Naive B cell (primary cell): ENCODE results near the gene PSMG2. TPM values are rescaled to one million over a fixed set of nuclear protein-coding genes. Genes with fewer than 3 reads are reported as not detected.
"Not testable (repeated sequence)": the region's sequence is repeated elsewhere in the genome, so short reads cannot be mapped to it uniquely, and the experiment has no call there.

ENCODE experiments used
- ATAC-seq, 2 donors: fragments of 150-1000 bp; cut with Tn5 transposase; 2 replicates each; pipeline ENCODE4 v1.10.0; 2021; ENCODE audit warnings: low read depth in 2 of 2, mild to moderate bottlenecking in 2 of 2, moderate library complexity in 2 of 2
- DNase-seq: peaks from one replicate; pipeline ENCODE4 v3.0.0; 2022
- H3K27ac Mint-ChIP-seq, 6 donors: one replicate each; pipeline ENCODE4 v1.8.0; 2020 to 2022; ENCODE audit warnings: mild to moderate bottlenecking in 6 of 6, mixed read lengths in 6 of 6, moderate library complexity in 5 of 6, inconsistent platforms in 2 of 6
- H3K27me3 Mint-ChIP-seq, 3 donors: one replicate each; pipeline ENCODE4 v1.8.0; 2021 to 2022; ENCODE audit warnings: mixed read lengths in 3 of 3, mild to moderate bottlenecking in 1 of 3
- H3K36me3 Mint-ChIP-seq, 2 donors: one replicate each; pipeline ENCODE4 v1.8.0; 2020 to 2022; ENCODE audit warnings: mixed read lengths in 2 of 2, inconsistent platforms in 1 of 2, mild to moderate bottlenecking in 1 of 2
- H3K4me1 Mint-ChIP-seq, 3 donors: one replicate each; pipeline ENCODE4 v1.8.0; 2020 to 2022; ENCODE audit warnings: mixed read lengths in 3 of 3, inconsistent platforms in 1 of 3, mild to moderate bottlenecking in 1 of 3, moderate library complexity in 1 of 3
- H3K4me3 Mint-ChIP-seq, 8 donors: one replicate each; pipeline ENCODE4 v1.8.0; 2020 to 2022; ENCODE audit warnings: mild to moderate bottlenecking in 8 of 8, mixed read lengths in 8 of 8, moderate library complexity in 8 of 8, inconsistent platforms in 2 of 8
- H3K9me3 Mint-ChIP-seq, 7 donors: one replicate each; pipeline ENCODE4 v1.8.0; 2020 to 2022; ENCODE audit warnings: mixed read lengths in 7 of 7, mild to moderate bottlenecking in 5 of 7, inconsistent platforms in 2 of 7, moderate library complexity in 1 of 7
- polyA plus RNA-seq, 6 donors: library from polyadenylated mRNA; unstranded; fragments of 300-500 nt; fragmentation: Illumina TruSeq; gene quantifications; one replicate each; pipeline ENCODE4 v1.2.3, GENCODE V29; 2021; ENCODE audit warnings: low read depth in 6 of 6

Gene PSMG2
- polyA plus RNA-seq, 6 donors from 2014 or later = 62.4 to 124 (median 102) TPM

DNA sequence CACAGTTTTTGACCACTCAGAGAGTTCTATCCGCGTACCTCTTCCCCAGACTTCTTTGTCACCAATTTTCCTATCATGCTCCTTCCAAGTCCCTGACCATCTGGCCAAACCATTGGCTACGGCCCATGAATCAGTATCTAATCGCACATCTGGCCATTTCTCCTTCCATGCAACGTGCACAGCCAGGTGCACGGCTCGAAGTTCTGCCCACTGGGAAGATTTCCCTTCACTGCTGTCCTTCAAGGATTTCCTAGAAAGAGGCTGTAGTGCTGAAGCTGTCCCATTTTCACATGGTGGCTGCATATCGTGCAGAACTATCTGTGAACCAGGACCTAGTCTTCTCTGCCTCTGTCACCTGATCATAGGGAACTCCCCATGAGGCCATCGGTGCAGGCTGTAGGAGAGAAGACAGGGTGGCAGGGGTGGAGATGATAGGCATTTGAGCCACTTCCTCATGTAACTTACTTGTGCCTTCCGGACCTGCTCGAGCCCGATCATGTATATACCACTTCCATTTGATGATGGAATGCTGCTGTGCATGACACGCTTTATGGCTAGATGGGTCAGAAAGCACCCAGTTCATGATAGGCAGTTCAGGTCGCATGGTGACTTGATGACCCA, 53.9 kb downstream of the PSMG2 start:
- not testable (repeated sequence) for ATAC-seq, H3K36me3 Mint-ChIP-seq, DNase-seq, H3K9me3 Mint-ChIP-seq, H3K4me1 Mint-ChIP-seq, H3K27me3 Mint-ChIP-seq, H3K4me3 Mint-ChIP-seq, H3K27ac Mint-ChIP-seq

DNA sequence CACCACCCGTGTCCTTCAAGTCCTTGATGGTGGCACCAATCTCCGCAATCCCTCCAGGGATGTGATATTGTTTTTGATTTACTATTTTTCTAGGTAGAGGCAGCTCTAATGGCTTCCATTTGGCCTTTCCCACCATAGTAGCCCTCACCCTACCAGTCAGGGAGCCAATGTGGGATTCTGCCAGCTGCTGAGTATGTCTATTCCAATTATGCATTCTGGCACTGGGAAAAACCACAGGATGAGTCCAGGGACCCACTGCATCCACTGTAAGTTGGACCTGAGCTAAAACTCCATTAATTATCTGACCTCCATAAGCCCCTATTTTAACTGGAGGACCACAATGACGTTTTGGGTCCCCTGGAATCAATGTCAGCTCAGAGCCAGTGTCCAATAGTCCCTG, 55.7 kb downstream of the PSMG2 start:
- not testable (repeated sequence) for DNase-seq, H3K4me1 Mint-ChIP-seq, H3K36me3 Mint-ChIP-seq, H3K27ac Mint-ChIP-seq, H3K4me3 Mint-ChIP-seq, ATAC-seq, H3K9me3 Mint-ChIP-seq, H3K27me3 Mint-ChIP-seq

- no peak overlapping the region for H3K4me3 Mint-ChIP-seq
- H3K27ac Mint-ChIP-seq = peak overlapping the region in 1 of 6 donors; percentile 36
- no peak for DNase-seq
- no peaks in the 10 kb centered on the region for H3K36me3 Mint-ChIP-seq
- H3K4me1 Mint-ChIP-seq = no peaks in the 10 kb centered on the region
- no peak for ATAC-seq
- H3K9me3 Mint-ChIP-seq = peaks cover 0 to 2% (median 0%) of the 10 kb centered on the region in 7 donors
- H3K27me3 Mint-ChIP-seq = no peaks in the 10 kb centered on the region
Observed at GRCh38 chr18:12765126-12765525, 62.3 kb downstream of the PSMG2 start.

GRCh38 chr18:12765586-12765985, 62.7 kb downstream of the PSMG2 start:
- no peaks in the 10 kb centered on the region for H3K27me3 Mint-ChIP-seq
- no peaks in the 10 kb centered on the region for H3K36me3 Mint-ChIP-seq
- no peaks in the 10 kb centered on the region for H3K4me1 Mint-ChIP-seq
- ATAC-seq = no peak
- DNase-seq = no peak
- no peaks in the 10 kb centered on the region for H3K9me3 Mint-ChIP-seq
- H3K27ac Mint-ChIP-seq = peak overlapping the region in 1 of 6 donors; percentile 36
- peak overlapping the region in 1 of 8 donors; percentile 57 for H3K4me3 Mint-ChIP-seq

DNA sequence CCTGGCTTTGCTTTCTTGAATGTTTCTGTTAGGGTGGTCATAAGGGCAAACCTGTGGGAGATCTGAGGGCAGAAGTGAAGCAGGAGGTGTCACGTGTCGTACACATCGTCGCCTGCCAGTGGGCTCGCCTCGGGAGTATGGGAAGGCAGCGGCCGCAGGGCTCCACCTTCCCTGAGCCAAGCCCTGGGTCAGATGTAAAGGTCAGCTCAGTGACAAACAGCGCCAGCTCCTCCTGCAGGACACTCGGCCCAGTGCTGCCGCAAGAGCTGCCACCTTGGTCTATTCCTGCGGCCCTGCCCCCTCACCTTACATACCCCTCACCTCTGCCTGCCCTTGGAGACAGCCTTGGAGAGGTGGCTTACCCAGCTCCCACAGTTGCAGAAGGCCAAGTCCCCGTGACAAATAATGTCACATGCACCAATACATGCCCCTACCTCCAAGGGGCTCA, 64.2 kb downstream of the PSMG2 start:
- no peak overlapping the region for H3K27ac Mint-ChIP-seq

GRCh38 chr18:12767580-12768155, 64.8 kb downstream of the PSMG2 start:
- Mint-ChIP-seq H3K27me3 (no peaks in the 10 kb centered on the region), H3K4me3 (no peak overlapping the region), H3K9me3 (no peaks in the 10 kb centered on the region), H3K27ac (no peak overlapping the region), H3K36me3 (no peaks in the 10 kb centered on the region), H3K4me1 (no peaks in the 10 kb centered on the region)
- DNase-seq = no peak
- ATAC-seq = no peak

More for the DNA sequence above, 64.2 kb downstream of the PSMG2 start:
- H3K36me3 Mint-ChIP-seq = no peaks in the 10 kb centered on the region
- no peak for DNase-seq
- H3K4me3 Mint-ChIP-seq = no peak overlapping the region
- H3K9me3 Mint-ChIP-seq = no peaks in the 10 kb centered on the region
- H3K4me1 Mint-ChIP-seq = no peaks in the 10 kb centered on the region
- ATAC-seq = no peak
- H3K27me3 Mint-ChIP-seq = no peaks in the 10 kb centered on the region

DNA sequence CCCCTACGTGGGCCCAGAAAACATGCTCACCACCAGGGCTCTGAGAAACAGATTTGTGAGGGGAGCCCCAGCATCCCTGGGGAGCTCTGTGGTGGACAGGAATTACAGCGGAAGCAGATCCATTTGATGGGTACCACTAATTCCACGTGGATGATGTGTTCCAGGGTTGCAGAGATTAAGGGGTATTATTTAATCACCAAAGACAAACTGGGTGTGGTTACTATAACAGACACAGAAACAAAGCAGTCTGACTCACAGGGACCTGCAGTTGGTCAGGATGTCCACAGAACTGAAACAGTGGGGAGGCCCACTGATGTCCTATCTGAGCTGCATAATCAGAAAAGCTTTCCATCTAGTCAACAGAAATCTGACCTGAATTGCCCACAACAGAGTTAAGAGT, 65.8 kb downstream of the PSMG2 start:
- Mint-ChIP-seq H3K4me3 (no peak overlapping the region), H3K9me3 (no peaks in the 10 kb centered on the region), H3K27ac (no peak overlapping the region), H3K36me3 (no peaks in the 10 kb centered on the region), H3K27me3 (no peaks in the 10 kb centered on the region), H3K4me1 (no peaks in the 10 kb centered on the region)
- DNase-seq = no peak
- ATAC-seq = no peak

DNA sequence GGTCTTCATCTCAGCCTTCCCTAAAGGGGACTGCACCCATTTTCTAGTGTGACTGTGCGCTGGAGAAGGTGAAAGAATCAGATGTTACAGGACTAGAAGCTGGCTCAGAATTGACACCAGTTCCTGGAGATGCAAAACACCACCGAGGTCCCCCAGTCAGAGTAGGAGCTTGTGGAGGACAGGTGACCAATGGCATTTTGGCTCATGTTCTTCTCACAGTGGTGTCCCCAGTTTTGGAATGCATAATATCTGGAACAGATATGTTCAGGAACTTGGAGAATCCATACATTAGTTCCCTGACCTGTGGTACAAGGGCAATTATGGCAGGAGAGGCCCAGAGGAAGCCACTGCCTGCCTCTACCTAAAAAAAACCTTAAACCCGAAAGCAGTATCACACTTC, 66.3 kb downstream of the PSMG2 start:
- H3K9me3 Mint-ChIP-seq = no peaks in the 10 kb centered on the region
- no peak overlapping the region for H3K4me3 Mint-ChIP-seq
- ATAC-seq (no peak), DNase-seq (no peak)
- no peak overlapping the region for H3K27ac Mint-ChIP-seq
- H3K36me3 Mint-ChIP-seq = no peaks in the 10 kb centered on the region
- no peaks in the 10 kb centered on the region for H3K27me3 Mint-ChIP-seq
- H3K4me1 Mint-ChIP-seq = no peaks in the 10 kb centered on the region

DNA sequence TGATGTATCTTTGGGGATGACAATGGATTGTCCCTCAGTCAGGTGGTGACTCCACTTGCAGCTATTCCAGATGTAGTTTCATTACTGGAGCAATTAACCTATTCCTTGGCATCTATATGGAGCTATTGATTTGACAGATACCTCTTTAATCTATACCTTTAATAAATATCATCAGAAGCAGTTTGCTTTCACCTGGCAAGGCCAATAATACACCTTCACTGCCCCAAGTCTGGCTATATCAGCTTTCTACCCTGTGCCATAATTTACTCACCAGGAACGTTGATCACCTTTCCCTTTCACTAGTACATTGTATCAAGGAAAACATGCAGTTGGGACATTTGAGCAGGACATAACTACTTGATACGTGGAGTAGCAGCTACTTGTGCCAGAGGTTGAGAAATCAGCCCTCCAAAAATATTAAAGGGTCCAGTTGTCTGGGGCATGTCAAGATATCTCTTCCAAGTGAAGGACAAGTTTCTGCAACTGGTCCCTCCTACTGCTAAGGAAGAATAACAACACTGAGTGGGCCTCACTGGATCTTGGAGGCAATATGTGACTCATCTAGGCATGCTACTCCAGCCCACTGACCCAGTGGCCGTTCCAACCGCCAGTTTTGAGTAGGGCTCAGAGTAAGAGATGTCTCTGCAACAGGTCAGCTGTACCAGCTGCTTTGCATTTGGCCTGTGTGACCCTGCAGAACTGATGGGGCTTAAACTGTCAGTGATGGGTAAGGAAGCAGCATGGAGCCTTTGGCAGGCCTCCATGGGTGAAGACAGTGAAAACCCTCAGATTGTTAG, 67.0 kb downstream of the PSMG2 start:
- H3K36me3 Mint-ChIP-seq = no peaks in the 10 kb centered on the region
- H3K4me1 Mint-ChIP-seq = no peaks in the 10 kb centered on the region
- DNase-seq (no peak), ATAC-seq (no peak)
- no peak overlapping the region for H3K4me3 Mint-ChIP-seq
- H3K27ac Mint-ChIP-seq = no peak overlapping the region
- no peaks in the 10 kb centered on the region for H3K27me3 Mint-ChIP-seq
- no peaks in the 10 kb centered on the region for H3K9me3 Mint-ChIP-seq

DNA sequence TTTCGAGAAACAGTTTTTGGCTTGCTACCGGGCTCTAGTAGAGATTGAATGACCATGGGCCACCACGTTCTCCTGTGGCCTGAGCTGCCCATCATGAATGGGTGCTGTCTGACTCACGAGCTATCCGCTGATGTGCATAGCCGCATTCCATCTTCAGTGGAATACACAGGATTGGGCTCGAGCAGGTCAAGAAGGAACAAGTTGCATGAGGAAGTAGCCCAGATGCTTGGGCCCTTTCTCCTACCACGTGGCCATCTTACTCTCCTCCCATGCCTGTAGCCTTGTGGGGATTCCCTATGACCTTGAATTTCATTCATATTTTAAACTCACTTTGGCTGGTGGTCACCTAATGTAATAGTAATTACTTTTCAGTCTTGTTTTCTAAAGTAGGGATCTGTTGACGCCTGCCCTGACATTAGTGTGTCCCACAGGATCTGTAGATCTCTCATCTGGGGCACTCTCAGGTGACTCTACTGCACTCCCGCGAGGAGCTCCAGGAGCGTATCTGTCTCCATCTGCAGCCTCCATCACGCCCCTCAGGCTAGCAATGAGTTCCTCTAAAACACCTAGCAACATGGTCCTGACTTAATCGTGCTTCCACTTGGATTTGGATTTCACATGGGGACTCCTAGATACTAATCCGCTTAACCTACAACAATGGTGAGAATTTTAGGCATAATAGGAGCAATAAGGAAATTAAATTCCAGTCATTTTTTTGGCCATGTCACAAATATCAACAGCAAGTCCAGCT, 67.8 kb downstream of the PSMG2 start:
- Mint-ChIP-seq H3K36me3 (no peaks in the 10 kb centered on the region), H3K27ac (no peak overlapping the region), H3K9me3 (no peaks in the 10 kb centered on the region), H3K4me1 (no peaks in the 10 kb centered on the region), H3K27me3 (no peaks in the 10 kb centered on the region), H3K4me3 (peak overlapping the region in 1 of 8 donors; percentile 10)
- ATAC-seq (no peak), DNase-seq (no peak)

DNA sequence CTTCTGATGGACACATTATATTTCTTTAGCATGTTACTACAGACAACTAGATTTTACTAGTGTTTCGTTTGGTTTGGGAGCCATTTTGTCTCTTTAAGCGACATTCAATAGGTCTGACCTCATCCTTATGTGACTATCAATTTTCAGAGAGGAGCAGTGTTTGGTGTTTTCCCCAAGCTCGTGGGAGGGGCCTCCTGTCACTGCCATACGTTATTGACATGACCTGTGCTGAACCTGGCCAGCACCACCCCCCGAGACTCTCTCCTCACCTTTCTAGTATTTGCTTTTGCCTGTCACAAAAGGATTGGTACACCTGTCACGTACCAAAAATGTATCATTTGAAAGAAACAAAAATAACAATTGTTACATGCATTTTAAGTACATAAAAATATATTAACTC, 69.3 kb downstream of the PSMG2 start:
- no peaks in the 10 kb centered on the region for H3K4me1 Mint-ChIP-seq
- H3K27me3 Mint-ChIP-seq = no peaks in the 10 kb centered on the region
- no peak overlapping the region for H3K27ac Mint-ChIP-seq
- no peaks in the 10 kb centered on the region for H3K36me3 Mint-ChIP-seq
- H3K9me3 Mint-ChIP-seq = peaks cover 0 to 6% (median 0%) of the 10 kb centered on the region in 7 donors
- ATAC-seq (no peak), DNase-seq (no peak)
- H3K4me3 Mint-ChIP-seq = no peak overlapping the region

- ATAC-seq (no peak), DNase-seq (no peak)
- Mint-ChIP-seq H3K4me3 (no peak overlapping the region), H3K9me3 (peaks cover 0 to 7% (median 0%) of the 10 kb centered on the region in 7 donors), H3K36me3 (no peaks in the 10 kb centered on the region), H3K27ac (no peak overlapping the region), H3K4me1 (no peaks in the 10 kb centered on the region), H3K27me3 (no peaks in the 10 kb centered on the region)
Observed at GRCh38 chr18:12773369-12773768, 70.5 kb downstream of the PSMG2 start.

GRCh38 chr18:12774982-12775381, 72.1 kb downstream of the PSMG2 start:
- no peak overlapping the region for H3K27ac Mint-ChIP-seq
- H3K9me3 Mint-ChIP-seq = peaks cover 0 to 10% (median 0%) of the 10 kb centered on the region in 7 donors
- H3K36me3 Mint-ChIP-seq = no peaks in the 10 kb centered on the region
- ATAC-seq = no peak
- H3K4me3 Mint-ChIP-seq = peak overlapping the region in 1 of 8 donors; percentile 6
- H3K27me3 Mint-ChIP-seq = no peaks in the 10 kb centered on the region
- no peak for DNase-seq
- no peaks in the 10 kb centered on the region for H3K4me1 Mint-ChIP-seq
